HUDEP-2 (cell line): ENCODE data around the gene TPO.
"Not testable (repeated sequence)": the region's sequence is repeated elsewhere in the genome, so short reads cannot be mapped to it uniquely, and the experiment has no call there.

ENCODE experiments used
- DNase-seq, 76 experiments: peaks; one replicate each; lab custom pipeline; 2025; ENCODE audit not compliant: unreplicated experiment in 76 of 76; lab: John Stamatoyannopoulos, UW

The TPO gene

GRCh38 chr2:1413156-1413710 is at the start of gene TPO:
TPO (plus strand) TSS chr2:1413463; CDS start chr2:1414409, 946 bp downstream.
- no peak for DNase-seq

- peak in 30 of 76 experiments; percentile 2 to 74 (median 28) for DNase-seq
These were observed 46.6 kb upstream of the TPO start for GRCh38 chr2:1366546-1367134.

- no peak for DNase-seq
These were observed 45.7 kb upstream of the TPO start for GRCh38 chr2:1367601-1368000.

- DNase-seq: no peak
These were observed 43.4 kb upstream of the TPO start for GRCh38 chr2:1369905-1370304.

GRCh38 chr2:1370461-1370860 is 42.8 kb upstream of the TPO start:
- DNase-seq: no peak

- DNase-seq: no peak
These were observed 42.2 kb upstream of the TPO start for GRCh38 chr2:1371082-1371481.

GRCh38 chr2:1373830-1374229 is 39.4 kb upstream of the TPO start:
- DNase-seq: no peak

- DNase-seq: no peak
These were observed 39.0 kb upstream of the TPO start for GRCh38 chr2:1374287-1374686.

GRCh38 chr2:1375794-1376193 is 37.5 kb upstream of the TPO start:
- DNase-seq: no peak

GRCh38 chr2:1377473-1377872 is 35.8 kb upstream of the TPO start:
- no peak for DNase-seq

- no peak for DNase-seq
These were observed 34.7 kb upstream of the TPO start for GRCh38 chr2:1378456-1379150.

- no peak for DNase-seq
These were observed 31.6 kb upstream of the TPO start for GRCh38 chr2:1381644-1382043.

- DNase-seq: not testable (repeated sequence)
These were observed 25.1 kb upstream of the TPO start for GRCh38 chr2:1387954-1388725.

- not testable (repeated sequence) for DNase-seq
These were observed 23.1 kb upstream of the TPO start for GRCh38 chr2:1390118-1390517.

- DNase-seq: no peak
These were observed 19.9 kb upstream of the TPO start for GRCh38 chr2:1393321-1393720.

- no peak for DNase-seq
These were observed 18.4 kb upstream of the TPO start for GRCh38 chr2:1394709-1395408.

- no peak for DNase-seq
These were observed 15.9 kb upstream of the TPO start for GRCh38 chr2:1397350-1397749.

GRCh38 chr2:1398191-1398590 is 15.1 kb upstream of the TPO start:
- no peak for DNase-seq

GRCh38 chr2:1400943-1401735 is 12.1 kb upstream of the TPO start:
- DNase-seq: no peak

GRCh38 chr2:1402064-1402463 is 11.2 kb upstream of the TPO start:
- no peak for DNase-seq
